GM18907 (cell line): Measurements from ENCODE around the gene ACOT8.
A peak's percentile ranks its signal among the peaks of the same experiment; 100 is the strongest.
"Not testable (repeated sequence)": the region's sequence is repeated elsewhere in the genome, so short reads cannot be mapped to it uniquely, and the experiment has no call there.

Source experiments
- ATAC-seq: cut with Tn5 transposase; IDR thresholded peaks from one replicate; pipeline ENCODE4 v1.9.1; 2021; ENCODE audit warnings: mild to moderate bottlenecking, moderate library complexity; ENCODE audit not compliant: unreplicated experiment

ACOT8 gene

DNA sequence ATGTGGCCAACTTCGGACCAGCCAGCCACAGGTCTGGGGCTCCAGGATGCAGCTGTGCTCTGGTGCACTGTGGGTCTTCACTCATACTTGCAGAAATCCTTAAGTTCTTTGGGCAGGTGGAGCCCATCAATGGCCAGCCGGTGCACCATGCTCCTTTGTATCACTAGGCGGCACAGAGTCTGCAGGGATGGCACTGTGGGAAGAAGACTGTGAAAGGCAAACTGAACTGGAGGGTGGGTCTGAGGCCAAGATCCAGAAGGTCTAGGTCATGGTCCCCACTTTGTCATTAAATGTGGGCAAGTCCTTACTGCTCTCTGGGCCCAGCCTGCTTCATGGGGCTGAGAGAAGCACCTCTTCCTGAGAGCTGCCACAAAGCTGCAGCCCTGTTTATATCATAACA is 31.5 kb upstream of the ACOT8 start:
- no peak for ATAC-seq

- ATAC-seq, result no peak
Measured at GRCh38 chr20:45887346-45887715, 30.1 kb upstream of the ACOT8 start, which contains the start of gene SPATA25. TSS of gene SPATA25 (minus strand) at chr20:45887622. CDS start at chr20:45887590, 32 bp downstream.

DNA sequence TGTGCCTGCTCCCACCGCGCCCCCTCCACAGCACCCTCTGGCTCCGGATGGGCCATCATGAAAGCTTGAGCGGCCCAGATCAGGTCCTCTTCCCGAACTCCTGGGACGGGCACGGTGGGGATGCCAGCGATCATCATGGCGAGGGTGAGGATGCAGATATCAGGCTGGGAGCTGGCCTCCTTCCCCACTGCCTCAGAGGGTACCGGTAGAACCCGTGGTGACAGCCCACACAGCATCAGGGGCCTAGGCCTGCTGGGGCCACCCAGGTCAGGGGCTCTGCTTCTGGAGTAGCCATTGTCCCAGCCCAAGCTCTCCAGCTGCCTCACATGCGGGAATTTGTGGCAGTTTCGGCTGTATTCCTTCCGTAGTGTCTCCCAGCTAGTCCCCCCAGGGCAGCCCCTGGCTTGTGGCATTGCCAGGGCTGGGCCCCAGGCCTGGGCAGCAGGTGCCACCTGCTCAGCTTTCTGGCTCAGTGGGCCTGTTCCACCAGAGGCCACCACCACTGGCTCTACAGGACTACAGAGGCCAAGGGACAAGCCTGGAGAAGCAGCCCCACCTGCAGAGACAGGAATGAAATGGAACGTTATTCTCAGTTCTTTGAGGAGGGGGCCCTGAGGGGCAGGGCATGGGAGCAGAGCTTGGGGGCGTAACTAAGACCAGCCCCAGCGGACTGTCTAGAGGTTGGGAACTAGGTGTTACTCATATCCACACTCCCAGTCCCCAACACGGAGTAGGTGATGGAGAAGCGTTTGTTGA is 29.6 kb upstream of the ACOT8 start:
- ATAC-seq, result no peak

DNA sequence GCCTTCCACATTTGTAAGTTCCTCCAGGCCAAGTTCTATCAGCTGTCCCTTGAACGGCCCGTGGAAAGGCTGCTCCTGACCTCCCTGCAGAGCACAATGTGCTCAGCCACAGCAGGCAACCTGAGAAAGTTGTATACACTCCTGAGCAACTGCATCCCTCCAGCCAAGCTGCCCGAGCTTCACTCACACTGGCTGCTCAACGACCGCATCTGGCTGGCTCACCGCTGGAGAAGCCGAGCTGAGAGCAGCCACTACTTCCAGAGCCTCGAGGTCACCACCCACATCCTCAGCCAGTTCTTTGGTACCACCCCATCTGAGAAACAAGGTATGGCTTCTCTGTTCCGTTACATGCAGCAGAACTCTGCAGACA is 25.9 kb upstream of the ACOT8 start:
- ATAC-seq, result no peak

DNA sequence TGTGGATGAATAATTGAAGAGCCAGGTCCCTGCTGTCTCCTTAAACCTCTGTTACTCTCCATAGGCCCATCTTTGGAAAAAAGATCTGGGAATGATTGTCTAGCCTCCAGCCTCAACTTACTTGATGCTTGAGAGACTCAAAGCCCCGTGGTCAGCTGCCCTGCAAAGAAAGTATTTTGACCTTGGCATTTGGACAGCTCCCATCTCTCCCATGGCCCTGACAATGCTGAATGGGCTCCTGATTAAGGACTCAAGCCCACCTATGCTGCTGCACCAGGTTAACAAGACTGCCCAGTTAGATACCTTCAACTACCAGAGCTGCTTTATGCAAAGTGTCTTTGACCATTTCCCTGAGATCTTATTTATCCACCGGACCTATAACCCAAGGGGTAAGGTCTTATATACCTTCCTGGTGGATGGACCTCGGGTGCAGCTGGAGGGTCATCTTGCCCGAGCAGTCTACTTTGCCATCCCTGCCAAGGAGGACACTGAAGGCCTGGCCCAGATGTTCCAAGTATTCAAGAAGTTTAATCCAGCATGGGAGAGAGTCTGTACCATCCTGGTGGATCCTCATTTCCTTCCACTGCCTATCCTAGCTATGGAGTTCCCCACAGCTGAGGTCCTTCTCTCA is 25.4 kb upstream of the ACOT8 start:
- ATAC-seq, result no peak

GRCh38 chr20:45880988-45881788 is 24.0 kb upstream of the ACOT8 start, which contains the start of gene ZSWIM1:
TSS of gene ZSWIM1 (plus strand) at chr20:45881227. CDS start at chr20:45882593, 1,366 bp downstream.
- ATAC-seq, result peak; percentile 94

DNA sequence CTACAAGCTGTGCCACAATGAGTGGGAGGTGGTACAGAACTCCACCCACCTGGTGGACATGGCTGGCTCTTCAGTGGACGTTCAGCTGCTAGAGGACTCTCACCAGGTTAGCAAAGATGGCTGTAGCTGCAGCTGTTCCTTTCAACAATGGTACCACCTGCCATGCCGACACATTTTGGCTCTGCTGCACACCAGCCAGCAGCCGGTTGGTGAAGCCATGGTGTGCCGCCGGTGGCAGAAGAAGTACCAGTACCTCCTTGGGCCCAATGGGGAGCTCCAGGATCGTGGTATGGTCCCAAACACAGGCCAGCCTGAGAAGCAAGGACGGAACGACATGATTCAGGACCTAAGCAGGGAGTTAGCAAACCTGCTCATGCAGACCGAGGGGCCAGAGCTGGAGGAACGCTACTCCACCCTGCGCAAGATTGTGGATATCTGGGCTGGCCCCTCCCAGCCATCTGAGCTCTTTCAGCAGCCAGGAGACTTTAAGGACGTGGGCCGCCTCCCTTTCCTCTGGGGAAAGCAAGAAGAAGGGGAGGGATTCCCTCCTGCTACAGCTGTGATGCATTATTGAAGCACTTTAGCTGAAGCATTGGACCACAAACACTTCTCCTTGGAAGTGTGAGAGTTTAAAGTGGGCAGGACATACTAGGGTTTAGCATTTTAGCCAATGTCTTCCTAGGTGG is 21.0 kb upstream of the ACOT8 start:
- ATAC-seq, result no peak

GRCh38 chr20:45874576-45874975 is 17.4 kb upstream of the ACOT8 start:
- ATAC-seq, result no peak

GRCh38 chr20:45874104-45874481 is 16.9 kb upstream of the ACOT8 start:
- not testable (repeated sequence) for ATAC-seq

DNA sequence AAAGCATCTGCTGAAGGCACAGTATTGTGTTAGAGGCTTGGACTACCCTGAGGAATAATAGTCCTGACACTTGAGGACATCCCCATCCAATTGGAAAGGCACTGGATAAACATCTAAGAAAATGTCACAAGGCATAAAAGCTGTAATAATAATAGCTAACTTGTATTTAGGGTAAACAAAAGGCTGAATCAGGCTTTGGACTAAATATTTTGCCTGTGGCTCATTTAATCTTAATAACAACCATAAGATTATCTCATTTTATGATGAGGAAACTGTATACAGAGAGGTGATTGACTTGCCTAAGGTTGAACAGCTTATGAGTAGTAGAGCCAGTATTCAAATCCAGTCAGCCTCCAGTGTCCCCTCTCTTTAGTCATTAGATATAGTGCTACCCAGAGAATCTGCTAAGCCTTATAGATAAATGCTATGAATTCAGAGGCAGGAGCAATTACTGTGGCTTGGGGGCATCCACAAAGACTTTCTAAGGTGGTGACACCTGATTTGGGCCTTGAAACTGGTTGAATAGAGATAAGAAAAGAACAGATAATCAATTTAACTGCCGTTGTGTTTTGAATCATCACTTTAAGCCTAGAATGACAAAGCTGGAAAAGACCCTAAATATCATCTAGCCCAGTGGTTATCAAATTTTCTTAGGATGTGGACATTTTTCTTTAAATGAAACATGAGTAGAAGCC is 16.4 kb upstream of the ACOT8 start:
- ATAC-seq, result no peak

DNA sequence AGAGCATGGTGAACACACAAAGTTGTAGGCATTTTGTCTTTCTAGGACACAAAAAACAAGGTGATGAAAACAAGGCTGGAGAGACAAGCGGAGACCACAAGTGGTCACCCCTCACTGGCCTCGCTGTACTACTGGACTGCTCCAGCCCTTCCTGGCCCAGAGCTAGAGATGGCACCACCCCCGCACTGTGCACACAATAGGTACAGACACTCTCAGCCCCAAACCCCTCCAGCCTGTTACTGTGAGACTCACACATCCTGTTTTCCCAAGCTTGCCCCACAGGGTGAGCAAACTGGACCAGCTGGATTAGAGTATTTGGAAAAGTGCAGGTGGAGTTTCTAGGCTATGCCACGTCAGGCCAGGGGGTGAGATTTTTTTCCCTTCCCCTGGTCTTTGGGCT is 15.4 kb upstream of the ACOT8 start:
- ATAC-seq, result no peak

DNA sequence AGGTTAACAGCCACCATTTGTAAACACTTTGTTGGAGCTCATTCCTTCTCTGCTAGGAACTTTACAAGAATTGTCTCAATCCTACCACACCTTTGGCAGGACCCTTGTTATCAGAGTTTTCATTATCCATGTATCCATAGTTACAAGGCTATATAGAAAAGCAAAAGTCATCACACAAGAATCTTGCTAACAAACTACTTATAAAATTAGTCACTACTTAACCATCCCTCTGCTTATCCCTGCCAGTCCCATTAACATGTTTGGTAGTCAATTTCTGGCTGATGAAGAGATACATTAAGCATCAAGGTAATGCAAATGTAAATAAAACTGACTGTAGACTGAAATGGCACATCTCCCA is 10.6 kb upstream of the ACOT8 start:
- ATAC-seq, result no peak

GRCh38 chr20:45867136-45867818 is 10.1 kb upstream of the ACOT8 start:
- no peak for ATAC-seq

DNA sequence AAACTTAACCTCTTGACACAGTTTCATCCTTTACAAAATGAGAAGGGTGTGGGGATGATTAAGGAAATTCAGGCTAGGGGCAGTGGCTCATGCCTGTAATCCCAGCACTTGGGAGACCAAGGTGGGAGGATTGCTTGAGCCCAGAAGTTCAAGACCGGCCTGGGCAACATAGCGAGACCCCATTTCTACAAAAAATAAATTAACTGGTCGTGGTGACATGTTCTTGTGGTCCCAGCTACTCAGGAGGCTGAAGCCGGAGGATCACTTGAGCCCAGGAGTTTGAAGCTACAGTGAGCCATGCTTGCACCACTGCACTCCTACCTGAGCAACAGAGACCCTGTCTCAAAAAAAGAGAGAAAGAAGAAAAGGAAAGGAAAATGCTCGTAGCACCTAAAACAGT is 9.3 kb upstream of the ACOT8 start:
- no peak for ATAC-seq

GRCh38 chr20:45863543-45864470 is 6.6 kb upstream of the ACOT8 start:
- no peak for ATAC-seq

- no peak for ATAC-seq
Measured at GRCh38 chr20:45861221-45862075, 4.3 kb upstream of the ACOT8 start.

DNA sequence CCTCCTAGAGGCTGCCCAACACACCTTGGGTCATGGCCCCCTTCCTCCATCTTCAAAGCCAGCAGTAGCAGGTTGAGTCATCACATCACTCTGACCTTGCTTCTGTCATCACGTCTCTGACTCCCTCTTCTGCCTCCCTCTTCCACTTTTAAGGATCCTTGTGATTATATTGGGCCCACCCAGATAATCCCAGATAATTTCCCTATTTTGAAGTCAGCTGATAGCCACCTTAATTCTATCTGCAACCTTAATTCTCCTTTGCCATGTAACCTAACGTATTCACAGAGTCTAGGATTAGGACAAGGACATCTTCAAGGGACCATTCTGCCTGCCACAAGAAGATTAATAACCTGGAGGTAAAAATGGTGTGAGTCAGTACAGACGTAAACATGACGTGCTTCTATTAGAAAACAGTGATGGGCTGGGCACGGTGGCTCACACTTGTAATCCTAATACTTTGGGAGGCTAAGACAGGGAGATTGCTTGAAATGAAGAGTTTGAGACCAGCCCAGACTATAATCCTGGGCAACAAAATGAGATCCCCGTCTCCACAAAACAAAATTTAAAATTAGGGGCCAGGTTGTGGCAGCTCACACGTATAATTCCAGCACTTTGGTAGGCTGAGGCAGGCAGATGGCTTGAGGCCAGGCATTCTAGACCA is 3.5 kb upstream of the ACOT8 start:
- no peak for ATAC-seq

- ATAC-seq, result no peak
Measured at GRCh38 chr20:45859916-45860315, 2.7 kb upstream of the ACOT8 start.
